T-cell (primary cell): ENCODE results near the gene ALAD. TPM values are rescaled to one million over a fixed set of nuclear protein-coding genes. Genes with fewer than 3 reads are reported as not detected.

ENCODE experiments used
- ATAC-seq, 4 experiments: fragments of 200-7000 bp in 3 of 4; fragments of 150-1000 bp in 1 of 4; cut with Tn5 transposase; replicated peaks in 1 of 4; 1 replicate in 3 of 4; 2 replicates in 1 of 4; pipeline ENCODE4 v1.10.0; 2021; ENCODE audit warnings: moderate library complexity in 3 of 4, mild to moderate bottlenecking in 2 of 4, moderate number of reproducible peaks in 1 of 4
- CTCF ChIA-PET, 2 donors: fragments of 300-600 bp; sonication (Branson Sonifier 250); formaldehyde crosslinking; loops; one replicate each; lab custom pipeline; 2022; ENCODE audit warnings: antibody characterized with exemption in 2 of 2; lab: Charles Lee
- POLR2A ChIA-PET, 2 donors: fragments of 300-600 bp; sonication (Branson Sonifier 250); formaldehyde crosslinking; loops; one replicate each; lab custom pipeline; 2022; ENCODE audit warnings: antibody characterized with exemption in 2 of 2; lab: Charles Lee
- DNase-seq, 35 experiments: peaks; one replicate each; pipeline versions ENCODE4 v3.0.0 to v3.0.0-alpha.2; 2013 to 2023
- H3K27ac ChIP-seq: one replicate; pipeline ENCODE4 v1.5.1; 2013; ENCODE audit warnings: low read length
- H3K27me3 ChIP-seq, 2 experiments: replicated peaks in 1 of 2; 1 replicate in 1 of 2; 2 replicates in 1 of 2; pipeline versions ENCODE4 v1.6.1 to v1.7.0; 2013; ENCODE audit warnings: low read length in 1 of 2, mixed read lengths in 1 of 2; ENCODE audit not compliant: control insufficient read depth in 2 of 2, insufficient read depth in 2 of 2; ENCODE audit errors: extremely low read depth in 1 of 2
- H3K36me3 ChIP-seq, 2 donors: 1 replicate in 1 of 2; 2 replicates in 1 of 2; pipeline versions ENCODE4 v1.6.1 to v1.7.0; 2013; ENCODE audit warnings: low read length in 1 of 2; ENCODE audit not compliant: control insufficient read depth in 2 of 2, insufficient read depth in 1 of 2; ENCODE audit errors: extremely low read depth in 1 of 2
- H3K4me1 ChIP-seq, 2 experiments: 1 replicate in 1 of 2; 2 replicates in 1 of 2; pipeline versions ENCODE4 v1.6.1 to v1.7.0; 2013; ENCODE audit warnings: low read length in 2 of 2, mixed read lengths in 1 of 2; ENCODE audit not compliant: insufficient read depth in 2 of 2, control insufficient read depth in 1 of 2; ENCODE audit errors: extremely low read depth in 1 of 2
- H3K4me3 ChIP-seq, 2 donors: 1 replicate in 1 of 2; 2 replicates in 1 of 2; pipeline versions ENCODE4 v1.5.1 to v1.7.0; 2013; ENCODE audit warnings: mild to moderate bottlenecking in 2 of 2, low read length in 1 of 2, moderate library complexity in 1 of 2; ENCODE audit not compliant: control insufficient read depth in 1 of 2; ENCODE audit errors: extremely low read depth in 1 of 2
- H3K9me3 ChIP-seq: 2 replicates; pipeline ENCODE4 v1.7.0; 2013
- H3K27ac Mint-ChIP-seq, 2 donors: one replicate each; pipeline ENCODE4 v1.8.0; 2020 to 2021; ENCODE audit warnings: mild to moderate bottlenecking in 2 of 2, mixed read lengths in 2 of 2
- H3K27me3 Mint-ChIP-seq, 2 donors: one replicate each; pipeline ENCODE4 v1.8.0; 2021 to 2022; ENCODE audit warnings: mixed read lengths in 2 of 2
- H3K36me3 Mint-ChIP-seq: one replicate; pipeline ENCODE4 v1.8.0; 2021; ENCODE audit warnings: mixed read lengths
- H3K4me1 Mint-ChIP-seq, 3 donors: one replicate each; pipeline ENCODE4 v1.8.0; 2020 to 2022; ENCODE audit warnings: mixed read lengths in 3 of 3, mild to moderate bottlenecking in 1 of 3
- H3K4me3 Mint-ChIP-seq, 3 donors: one replicate each; pipeline ENCODE4 v1.8.0; 2020 to 2022; ENCODE audit warnings: mild to moderate bottlenecking in 3 of 3, mixed read lengths in 3 of 3, moderate library complexity in 3 of 3
- H3K9me3 Mint-ChIP-seq, 3 donors: one replicate each; pipeline ENCODE4 v1.8.0; 2020 to 2022; ENCODE audit warnings: mixed read lengths in 3 of 3
- WGBS: methylation state at CpG from one replicate; pipeline ENCODE4 v1.1.5; 2013; ENCODE audit warnings: missing lambda C conversion rate; ENCODE audit not compliant: insufficient coverage; 5-methylcytosine and 5-hydroxymethylcytosine counted together
- total RNA-seq, 35 experiments: library from RNA in 6 of 35; stranded (reverse) in 6 of 35; fragments of 120-200 nt in 1 of 35; gene quantifications; one replicate each; pipeline versions ENCODE4 v1.2.1 to v1.2.4 and lab custom pipeline; 2013 to 2026

The ALAD gene
- total RNA-seq, 5 donors from 2014 or later (not counting 1 experiment from before 2014, with no cell fraction given), result 23.4 to 40.8 (median 35.2) TPM

- 68% methylated on average over 2 of the region's 4 CpGs for WGBS
- H3K27me3 ChIP-seq, result no peaks in the 10 kb centered on the region
- no peaks in the 10 kb centered on the region for H3K36me3 Mint-ChIP-seq
- H3K4me1 ChIP-seq, result no peaks in the 10 kb centered on the region
- ChIA-PET CTCF (no interaction called here), POLR2A (no interaction called here)
- ATAC-seq (no peak), DNase-seq (peak in 1 of 35 experiments; percentile 33)
- no peak overlapping the region for H3K27ac ChIP-seq
- H3K9me3 ChIP-seq, result no peaks in the 10 kb centered on the region
- no peak overlapping the region for H3K27ac Mint-ChIP-seq
- no peak overlapping the region for H3K4me3 Mint-ChIP-seq
- H3K27me3 Mint-ChIP-seq, result no peaks in the 10 kb centered on the region
- H3K4me1 Mint-ChIP-seq, result no peaks in the 10 kb centered on the region
- no peak overlapping the region for H3K4me3 ChIP-seq
- H3K36me3 ChIP-seq, result no peaks in the 10 kb centered on the region
- H3K9me3 Mint-ChIP-seq, result no peaks in the 10 kb centered on the region
Measured at GRCh38 chr9:113417370-113417769, 16.3 kb upstream of the ALAD start.

- no peaks in the 10 kb centered on the region for H3K27me3 Mint-ChIP-seq
- Histone ChIP-seq H3K4me3 (no peak overlapping the region), H3K36me3 (no peaks in the 10 kb centered on the region), H3K9me3 (no peaks in the 10 kb centered on the region), H3K27ac (no peak overlapping the region), H3K4me1 (peaks cover 0 to 7% of the 10 kb centered on the region in 2 experiments), H3K27me3 (no peaks in the 10 kb centered on the region)
- DNase-seq (peak in 1 of 35 experiments; percentile 5), ATAC-seq (no peak)
- 61% methylated on average over 3 of the region's 3 CpGs for WGBS
- H3K36me3 Mint-ChIP-seq, result no peaks in the 10 kb centered on the region
- H3K9me3 Mint-ChIP-seq, result no peaks in the 10 kb centered on the region
- CTCF ChIA-PET, result interaction anchor here (0.7 kb wide), 2 partner anchors 49 to 173 kb away, joined by 3 to 4 read pairs; no protein-coding TSS in a partner anchor
- no peak overlapping the region for H3K27ac Mint-ChIP-seq
- POLR2A ChIA-PET, result no interaction called here
- H3K4me1 Mint-ChIP-seq, result peaks cover 0 to 1% (median 0%) of the 10 kb centered on the region in 3 donors
- no peak overlapping the region for H3K4me3 Mint-ChIP-seq
Measured at GRCh38 chr9:113416149-113416721, 15.2 kb upstream of the ALAD start.

- peak within 1 kb of the TSS; percentile 62 to 77 for H3K4me3 ChIP-seq
- no peaks in the 10 kb centered on the region for H3K9me3 ChIP-seq
- ChIA-PET CTCF (interaction anchor here in 1 of 2 donors (0.6 to 3.4 kb wide), 10 partner anchors 9 to 259 kb away, joined by 3 to 31 read pairs (median 4); partner anchors contain the start of genes ALAD, CDC26, FKBP15 and HDHD3), POLR2A (interaction anchor here (0.8 to 1.4 kb wide), 5 partner anchors 9 to 189 kb away, joined by 3 to 8 read pairs (median 5); partner anchors contain the start of genes ALAD (in 2 of the 2), FKBP15 (in 1 of the 2), HDHD3 (in 1 of the 2) and SLC31A1 (in 1 of the 2))
- H3K36me3 Mint-ChIP-seq, result peaks cover 19% of the 10 kb centered on the region
- WGBS, result under 1% methylated on average over 60 of the region's 61 CpGs
- peaks cover 0 to 16% of the 10 kb centered on the region in 2 donors for H3K36me3 ChIP-seq
- H3K9me3 Mint-ChIP-seq, result no peaks in the 10 kb centered on the region
- ATAC-seq (peak; percentile 89 to 95 (median 92)), DNase-seq (peak; percentile 87 to 97 (median 93))
- peak within 1 kb of the TSS; percentile 97 to 99 (median 99) for H3K4me3 Mint-ChIP-seq
- H3K4me1 ChIP-seq, result peaks cover 7 to 24% of the 10 kb centered on the region in 2 experiments
- peaks cover 33 to 37% (median 35%) of the 10 kb centered on the region in 3 donors for H3K4me1 Mint-ChIP-seq
- H3K27me3 Mint-ChIP-seq, result peaks cover 0 to 2% of the 10 kb centered on the region in 2 donors
- H3K27me3 ChIP-seq, result no peaks in the 10 kb centered on the region
- H3K27ac Mint-ChIP-seq, result peak within 1 kb of the TSS; percentile 99 to 100
- H3K27ac ChIP-seq, result peak within 1 kb of the TSS; percentile 93
Measured at GRCh38 chr9:113410207-113410864, 9.3 kb upstream of the ALAD start, which contains the start of the genes C9orf43 and POLE3. C9orf43 (plus strand) TSS chr9:113410747; CDS start chr9:113413494, 2,747 bp downstream. POLE3 (minus strand) TSS chr9:113410675; CDS start chr9:113410293, 382 bp downstream.

- no peaks in the 10 kb centered on the region for H3K9me3 ChIP-seq
- no peaks in the 10 kb centered on the region for H3K9me3 Mint-ChIP-seq
- peak overlapping the region; percentile 99 to 100 for H3K27ac Mint-ChIP-seq
- peaks cover 19% of the 10 kb centered on the region for H3K36me3 Mint-ChIP-seq
- 1% methylated on average over 20 of the region's 20 CpGs for WGBS
- peaks cover 7 to 24% of the 10 kb centered on the region in 2 experiments for H3K4me1 ChIP-seq
- DNase-seq (no peak), ATAC-seq (peak in 2 of 4 experiments; percentile 8)
- ChIA-PET CTCF (interaction anchor here in 1 of 2 donors (0.6 to 3.4 kb wide), 10 partner anchors 9 to 259 kb away, joined by 3 to 31 read pairs (median 4); partner anchors contain the start of genes ALAD, CDC26, FKBP15 and HDHD3), POLR2A (interaction anchor here (1.0 to 1.4 kb wide), 3 partner anchors 9 to 189 kb away, joined by 5 to 8 read pairs (median 6); partner anchors contain the start of genes ALAD (in 2 of the 2), FKBP15 (in 1 of the 2) and SLC31A1 (in 1 of the 2))
- H3K27me3 Mint-ChIP-seq, result peaks cover 0 to 2% of the 10 kb centered on the region in 2 donors
- peak overlapping the region; percentile 62 to 77 for H3K4me3 ChIP-seq
- H3K27ac ChIP-seq, result peak overlapping the region; percentile 93
- H3K27me3 ChIP-seq, result no peaks in the 10 kb centered on the region
- peaks cover 0 to 16% of the 10 kb centered on the region in 2 donors for H3K36me3 ChIP-seq
- H3K4me3 Mint-ChIP-seq, result peak overlapping the region; percentile 97 to 99 (median 99)
- H3K4me1 Mint-ChIP-seq, result peaks cover 33 to 38% (median 35%) of the 10 kb centered on the region in 3 donors
Measured at GRCh38 chr9:113409883-113410206, 8.8 kb upstream of the ALAD start.

GRCh38 chr9:113409481-113409880, 8.4 kb upstream of the ALAD start:
- POLR2A ChIA-PET, result interaction anchor here (1.0 to 1.4 kb wide), 2 partner anchors 8 to 188 kb away, joined by 5 to 8 read pairs; partner anchors contain the start of genes ALAD (in 1 of the 2), FKBP15 (in 1 of the 2) and SLC31A1 (in 1 of the 2)
- H3K27ac Mint-ChIP-seq, result peak overlapping the region; percentile 99 to 100
- peak overlapping the region; percentile 97 to 99 (median 99) for H3K4me3 Mint-ChIP-seq
- no peaks in the 10 kb centered on the region for H3K9me3 ChIP-seq
- peak in 1 of 35 experiments; percentile 16 for DNase-seq
- H3K27me3 ChIP-seq, result no peaks in the 10 kb centered on the region
- no peak for ATAC-seq
- peak overlapping the region; percentile 62 to 77 for H3K4me3 ChIP-seq
- H3K4me1 ChIP-seq, result peaks cover 7 to 24% of the 10 kb centered on the region in 2 experiments
- H3K36me3 ChIP-seq, result peaks cover 0 to 16% of the 10 kb centered on the region in 2 donors
- H3K9me3 Mint-ChIP-seq, result no peaks in the 10 kb centered on the region
- H3K36me3 Mint-ChIP-seq, result peaks cover 19% of the 10 kb centered on the region
- H3K27ac ChIP-seq, result peak overlapping the region; percentile 93
- H3K27me3 Mint-ChIP-seq, result peaks cover 0 to 2% of the 10 kb centered on the region in 2 donors
- peaks cover 33 to 40% (median 35%) of the 10 kb centered on the region in 3 donors for H3K4me1 Mint-ChIP-seq
- 27% methylated on average over 5 of the region's 10 CpGs for WGBS
- CTCF ChIA-PET, result interaction anchor here (0.5 to 3.4 kb wide), 9 partner anchors 8 to 173 kb away, joined by 3 to 31 read pairs (median 6); partner anchors contain the start of genes ALAD (in 1 of the 2), CDC26 (in 1 of the 2), HDHD3 (in 1 of the 2) and PRPF4 (in 1 of the 2)
